GM12801 (cell line): ENCODE measurements around the gene RADIL.

Experiments
- TF ChIP-seq, protein P1 (sequence below): IDR thresholded peaks from one replicate; pipeline ENCODE4 v1.5.1; 2011; ENCODE audit warnings: control low read depth; ENCODE audit not compliant: insufficient read length; ENCODE audit errors: extremely low read depth

The RADIL gene

DNA sequence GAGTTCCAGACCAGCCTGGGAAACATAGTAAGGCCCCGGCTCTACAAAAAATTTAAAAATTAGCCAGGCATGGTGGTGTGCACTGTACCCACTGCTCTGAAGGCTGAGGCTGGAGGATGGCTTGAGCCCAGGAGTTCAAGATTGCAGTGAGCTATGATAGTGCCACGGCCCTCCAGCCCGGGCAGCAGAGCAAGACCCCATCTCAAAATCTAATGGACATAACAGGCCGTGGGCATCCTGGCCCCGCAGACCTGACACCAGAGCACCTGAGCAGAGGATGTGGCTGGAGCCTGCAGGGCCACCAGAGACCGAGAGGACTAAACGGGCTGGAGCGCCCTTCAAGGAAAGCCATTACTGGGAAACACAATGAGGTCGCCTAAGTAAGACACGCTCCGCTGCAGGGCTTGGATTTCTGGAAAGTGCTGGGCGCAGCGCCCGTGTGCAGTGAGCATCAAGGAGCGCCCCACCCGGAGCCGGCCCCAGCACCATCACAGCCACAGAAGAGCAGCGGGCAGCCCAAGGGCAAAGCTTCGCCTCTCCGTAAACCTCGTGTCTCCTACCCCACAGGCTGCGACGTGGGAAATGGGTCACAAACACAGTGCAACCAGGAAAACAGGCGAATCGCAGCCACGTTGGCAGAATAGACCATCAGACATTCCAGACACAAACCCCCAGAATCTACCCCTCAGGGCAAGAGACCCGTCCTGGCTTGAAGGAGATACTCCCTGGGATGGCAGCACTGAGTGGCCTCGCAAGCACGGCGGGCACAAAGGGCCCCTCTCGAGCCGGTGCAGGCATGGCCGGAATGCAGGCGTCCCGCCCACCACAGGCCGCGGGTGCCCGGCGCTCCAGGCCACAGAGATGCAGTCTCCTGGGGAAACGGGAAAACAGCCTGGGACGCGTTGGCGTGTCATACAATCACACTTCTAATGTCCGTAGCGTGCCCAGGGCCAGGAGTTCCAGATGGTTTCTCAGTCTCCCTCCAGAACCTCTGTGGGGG lies 4.9 kb downstream of the RADIL start:
- TF ChIP-seq, protein P1, sequence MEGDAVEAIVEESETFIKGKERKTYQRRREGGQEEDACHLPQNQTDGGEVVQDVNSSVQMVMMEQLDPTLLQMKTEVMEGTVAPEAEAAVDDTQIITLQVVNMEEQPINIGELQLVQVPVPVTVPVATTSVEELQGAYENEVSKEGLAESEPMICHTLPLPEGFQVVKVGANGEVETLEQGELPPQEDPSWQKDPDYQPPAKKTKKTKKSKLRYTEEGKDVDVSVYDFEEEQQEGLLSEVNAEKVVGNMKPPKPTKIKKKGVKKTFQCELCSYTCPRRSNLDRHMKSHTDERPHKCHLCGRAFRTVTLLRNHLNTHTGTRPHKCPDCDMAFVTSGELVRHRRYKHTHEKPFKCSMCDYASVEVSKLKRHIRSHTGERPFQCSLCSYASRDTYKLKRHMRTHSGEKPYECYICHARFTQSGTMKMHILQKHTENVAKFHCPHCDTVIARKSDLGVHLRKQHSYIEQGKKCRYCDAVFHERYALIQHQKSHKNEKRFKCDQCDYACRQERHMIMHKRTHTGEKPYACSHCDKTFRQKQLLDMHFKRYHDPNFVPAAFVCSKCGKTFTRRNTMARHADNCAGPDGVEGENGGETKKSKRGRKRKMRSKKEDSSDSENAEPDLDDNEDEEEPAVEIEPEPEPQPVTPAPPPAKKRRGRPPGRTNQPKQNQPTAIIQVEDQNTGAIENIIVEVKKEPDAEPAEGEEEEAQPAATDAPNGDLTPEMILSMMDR: no peak

DNA sequence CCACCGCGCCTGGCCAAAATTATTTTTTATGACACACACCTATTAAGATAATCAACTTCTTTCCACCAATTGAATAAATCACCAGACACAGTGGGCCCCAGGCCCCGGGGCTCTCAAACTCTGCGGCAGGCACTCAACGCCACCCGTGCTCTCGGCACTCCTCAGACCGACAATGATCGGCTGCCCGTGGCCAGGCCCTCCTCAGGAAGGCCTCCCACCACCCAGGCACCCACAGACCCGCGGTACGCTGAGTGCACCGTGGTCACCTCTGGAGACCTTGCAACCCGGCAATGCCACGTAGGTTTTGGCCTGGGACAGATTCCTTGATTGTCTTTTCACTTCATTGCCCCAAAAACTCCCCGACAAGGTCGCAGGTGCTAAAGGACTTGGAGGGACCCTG lies 6.9 kb downstream of the RADIL start:
- TF ChIP-seq, protein P1: no peak

DNA sequence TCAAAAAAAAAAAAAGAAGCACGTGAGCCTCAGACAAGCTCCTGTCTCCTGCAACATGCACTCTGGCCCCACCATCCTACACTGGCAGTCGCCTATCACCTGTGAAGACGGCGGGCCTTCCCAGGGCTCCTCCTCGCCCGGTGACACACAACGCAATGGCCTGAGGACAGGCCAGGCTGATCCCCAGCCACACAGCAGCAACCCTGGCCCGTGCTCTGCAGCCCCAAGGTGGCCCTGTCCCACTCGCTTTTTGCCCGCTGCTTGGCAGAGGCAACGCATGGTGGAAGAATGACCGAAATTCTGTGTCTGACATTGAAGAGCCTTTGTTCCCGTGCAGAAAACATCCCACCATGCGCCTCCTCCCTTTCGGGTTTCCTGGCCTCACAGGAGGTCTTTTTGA lies 8.1 kb downstream of the RADIL start:
- TF ChIP-seq, protein P1: no peak

DNA sequence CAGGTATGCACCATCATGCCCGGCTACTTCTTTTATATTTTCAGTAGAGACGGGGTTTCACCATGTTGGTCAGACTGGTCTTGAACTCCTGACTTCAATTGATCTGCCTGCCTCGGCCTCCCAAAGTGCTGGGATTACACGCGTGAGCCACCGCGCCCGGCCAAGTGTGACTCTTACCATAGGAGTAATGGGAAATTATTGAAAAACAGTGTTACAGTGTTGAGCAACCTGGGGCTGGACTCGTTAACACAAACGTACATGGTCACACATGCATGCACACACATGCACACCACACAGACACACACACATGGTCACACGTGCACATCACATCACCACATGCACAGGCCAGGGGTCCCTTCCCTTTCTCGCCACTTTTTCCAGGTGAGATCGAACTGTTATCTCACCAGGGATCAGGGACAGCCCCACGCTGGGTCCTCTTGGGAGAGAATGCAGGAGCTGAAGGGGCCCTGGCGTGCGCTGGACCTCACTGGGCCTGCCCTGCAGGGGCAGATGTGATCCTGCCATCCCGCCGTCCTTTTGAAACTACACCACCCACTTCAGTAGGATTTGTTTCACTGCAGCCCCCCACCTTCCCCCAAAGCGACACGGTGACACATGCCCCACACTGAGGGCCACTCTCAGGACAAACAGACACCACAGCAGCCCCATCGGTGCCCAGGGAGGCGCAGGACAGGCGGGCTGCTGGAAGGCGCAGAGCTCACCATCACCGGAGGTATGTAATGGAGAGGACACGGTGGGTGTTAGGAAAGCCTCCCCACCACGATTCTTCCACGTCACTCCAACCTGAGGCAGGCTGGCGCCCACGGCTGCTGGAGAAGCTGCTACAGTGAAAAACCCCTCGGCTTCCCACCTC lies 10.2 kb downstream of the RADIL start:
- TF ChIP-seq, protein P1: no peak

DNA sequence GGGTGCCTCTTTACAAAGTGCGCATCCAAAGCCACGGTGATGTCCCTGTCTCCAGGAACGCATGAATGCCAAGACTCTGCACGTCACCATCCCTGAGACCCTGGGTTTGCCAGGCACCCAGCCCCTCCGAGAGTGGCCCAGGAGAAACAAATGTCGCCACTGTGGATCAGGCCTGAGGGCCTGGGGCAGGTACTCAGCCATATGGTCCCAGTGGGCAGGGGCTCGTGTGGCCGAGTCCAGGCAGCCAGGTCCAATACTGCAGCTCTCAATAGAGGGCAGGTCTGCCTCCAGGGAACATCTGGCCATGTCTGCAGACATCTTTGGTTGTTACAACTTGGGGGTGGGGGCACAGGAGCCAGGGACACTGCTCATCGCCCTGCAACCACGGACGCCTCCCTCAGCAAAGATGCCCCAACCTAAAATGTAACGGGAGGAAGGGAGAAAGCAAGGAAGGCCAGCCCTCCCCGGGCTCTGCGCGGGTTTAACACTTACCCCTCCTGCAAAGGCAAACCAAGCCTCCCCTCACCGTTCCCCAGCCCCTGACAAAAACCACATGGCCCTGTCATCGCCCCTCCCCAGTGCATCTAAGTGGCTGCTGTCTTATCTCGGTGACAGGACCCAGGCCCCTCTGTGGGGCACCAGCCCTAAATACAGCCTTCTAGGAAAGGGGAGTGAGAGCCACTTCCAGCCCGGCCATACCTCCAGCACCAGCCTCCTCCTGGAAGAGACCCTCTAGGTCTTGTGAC lies 11.4 kb downstream of the RADIL start:
- TF ChIP-seq, protein P1: no peak

DNA sequence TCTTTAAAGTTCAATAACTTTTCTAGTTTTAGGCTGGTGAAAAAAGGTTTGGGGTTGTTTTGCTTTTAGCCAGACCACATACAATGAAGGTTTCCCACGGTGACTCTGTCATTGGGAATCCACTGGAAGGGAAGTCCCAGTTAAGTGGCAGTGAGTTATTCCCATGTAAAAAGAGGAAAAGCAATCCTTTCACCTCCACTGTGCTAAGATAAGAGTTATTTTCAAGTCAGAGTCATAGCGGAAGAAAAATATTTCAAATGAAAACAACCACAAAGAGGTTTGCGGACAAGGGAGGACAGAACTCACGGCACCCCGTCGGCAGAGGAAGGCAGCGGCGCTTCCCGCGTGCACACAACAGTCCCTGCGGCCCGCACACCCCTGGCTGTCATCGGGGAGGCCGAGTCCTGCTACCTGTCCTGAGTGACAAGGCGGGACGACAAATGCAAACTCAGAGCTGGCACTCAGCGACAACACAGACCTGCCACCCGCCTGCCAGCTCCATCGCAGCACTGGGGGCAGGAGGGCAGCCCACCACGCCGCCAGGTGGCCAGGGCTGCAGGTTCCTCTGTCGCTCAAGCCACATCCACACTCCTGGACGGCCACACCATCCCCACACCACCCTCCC lies 12.3 kb downstream of the RADIL start:
- TF ChIP-seq, protein P1: no peak
